GM23338 (cell line): ENCODE data around the gene ZBTB5.

Source experiments
- CREB1 ChIP-seq: fragments of 250-450 bp; sonication (Bioruptor Pico); IDR thresholded peaks from 2 replicates; pipeline ENCODE4 v1.5.0; 2020; ENCODE audit warnings: low read depth, mild to moderate bottlenecking, moderate library complexity
- CTCF ChIP-seq, 2 experiments: fragments of 200-600 bp in 1 of 2; sonication (generic) in 1 of 2; conservative IDR thresholded peaks; 2 replicates each; pipeline versions ENCODE4 v1.5.1 to v1.6.1; 2016 to 2017; ENCODE audit warnings: antibody characterized with exemption in 2 of 2, low read depth in 2 of 2, mild to moderate bottlenecking in 2 of 2, moderate library complexity in 1 of 2
- ETS1 ChIP-seq: IDR thresholded peaks from 2 replicates; pipeline ENCODE4 v1.6.1; 2016; ENCODE audit warnings: antibody characterized with exemption
- EZH2 ChIP-seq: fragments of 200-600 bp; sonication (generic); IDR thresholded peaks from one replicate; pipeline ENCODE4 v1.8.0; 2017; ENCODE audit warnings: antibody characterized with exemption, mild to moderate bottlenecking, low read depth; ENCODE audit not compliant: unreplicated experiment
- EZH2phosphoT487 ChIP-seq: fragments of 200-600 bp; sonication (generic); IDR thresholded peaks from one replicate; pipeline ENCODE4 v1.8.1; 2018; ENCODE audit warnings: antibody characterized with exemption; ENCODE audit not compliant: unreplicated experiment
- JUNB ChIP-seq: IDR thresholded peaks from one replicate; pipeline ENCODE4 v1.6.1; 2016; ENCODE audit warnings: antibody characterized with exemption; ENCODE audit not compliant: unreplicated experiment
- POLR2AphosphoS5 ChIP-seq: IDR thresholded peaks from 2 replicates; pipeline ENCODE4 v1.6.1; 2016; ENCODE audit warnings: antibody characterized with exemption, low read depth
- REST ChIP-seq: IDR thresholded peaks from one replicate; pipeline ENCODE4 v1.6.1; 2018; ENCODE audit warnings: antibody characterized with exemption; ENCODE audit not compliant: unreplicated experiment
- ZNF114 ChIP-seq: fragments of 250-450 bp; sonication (Bioruptor Pico); IDR thresholded peaks from 2 replicates; pipeline ENCODE4 v1.5.0; 2020; ENCODE audit warnings: mild to moderate bottlenecking, moderate library complexity
- ZNF331 ChIP-seq: fragments of 250-450 bp; sonication (Bioruptor Pico); IDR thresholded peaks from 2 replicates; pipeline ENCODE4 v1.5.0; 2020; ENCODE audit warnings: low read depth, mild to moderate bottlenecking, moderate library complexity

GRCh38 chr9:37486616-37487548 is 21.6 kb upstream of the ZBTB5 start:
- TF ChIP-seq CTCF (conservative IDR thresholded peaks at IDR 0.05; ENCODE audit: low read depth in 2 of 2) (no peak), EZH2 (no peak), REST (no peak), ETS1 (no peak), ZNF114 (no peak), EZH2phosphoT487 (no peak), JUNB (no peak), POLR2AphosphoS5 (no peak), ZNF331 (CRISPR knock-in tag) (no peak), CREB1 (CRISPR knock-in tag) (no peak)
